ENCODE measurements around the gene SLC2A3. TPM values are rescaled to one million over a fixed set of nuclear protein-coding genes. Genes with fewer than 3 reads are reported as not detected.
"Not testable (repeated sequence)": the region's sequence is repeated elsewhere in the genome, so short reads cannot be mapped to it uniquely, and the experiment has no call there.

The SLC2A3 gene
- total RNA-seq, 4 donors from 2014 or later = 1.9 to 69.3 (median 11.2) TPM

- DNase-seq = peak in 2 of 3 donors; percentile 65
These were observed 29.0 kb downstream of the SLC2A3 start for GRCh38 chr12:7907009-7907408.

GRCh38 chr12:7906303-7906702 lies 29.7 kb downstream of the SLC2A3 start:
- H3K27ac ChIP-seq = not testable (repeated sequence)

More at GRCh38 chr12:7907009-7907408, 29.0 kb downstream of the SLC2A3 start:
- H3K36me3 ChIP-seq = no peaks in the 10 kb centered on the region
- H3K27me3 ChIP-seq = no peaks in the 10 kb centered on the region
- no peaks in the 10 kb centered on the region for H3K9me3 ChIP-seq
- H3K4me1 ChIP-seq = peaks cover 0 to 6% (median 0%) of the 10 kb centered on the region in 4 donors
- no peak overlapping the region for H3K4me3 ChIP-seq
- peak in 4 of 6 experiments; percentile 14 to 59 (median 51) for TF ChIP-seq CTCF (IDR thresholded peaks at IDR 0.05)
- no peak for TF ChIP-seq POLR2A (IDR thresholded peaks at IDR 0.05)
- no peak overlapping the region for H3K27ac ChIP-seq

GRCh38 chr12:7905600-7906125 lies 30.3 kb downstream of the SLC2A3 start:
- H3K4me1 ChIP-seq, H3K27me3 ChIP-seq, H3K36me3 ChIP-seq, DNase-seq, H3K4me3 ChIP-seq, H3K9me3 ChIP-seq, H3K27ac ChIP-seq: not testable (repeated sequence)

More at GRCh38 chr12:7906303-7906702, 29.7 kb downstream of the SLC2A3 start:
- H3K4me3 ChIP-seq, DNase-seq, H3K9me3 ChIP-seq, H3K4me1 ChIP-seq, H3K27me3 ChIP-seq, H3K36me3 ChIP-seq: not testable (repeated sequence)

- H3K4me3 ChIP-seq = no peak overlapping the region
- no peak for DNase-seq
These were observed 30.9 kb downstream of the SLC2A3 start for GRCh38 chr12:7905071-7905470.

GRCh38 chr12:7902416-7902815 lies 33.6 kb downstream of the SLC2A3 start:
- H3K27ac ChIP-seq = not testable (repeated sequence)

More at GRCh38 chr12:7905071-7905470, 30.9 kb downstream of the SLC2A3 start:
- Histone ChIP-seq H3K36me3 (no peaks in the 10 kb centered on the region), H3K27ac (no peak overlapping the region), H3K27me3 (no peaks in the 10 kb centered on the region), H3K9me3 (no peaks in the 10 kb centered on the region), H3K4me1 (peaks cover 0 to 6% (median 0%) of the 10 kb centered on the region in 4 donors)
- TF ChIP-seq CTCF (IDR thresholded peaks at IDR 0.05) (no peak), POLR2A (IDR thresholded peaks at IDR 0.05) (no peak)

GRCh38 chr12:7899755-7900154 lies 36.2 kb downstream of the SLC2A3 start:
- no peaks in the 10 kb centered on the region for H3K36me3 ChIP-seq
- no peaks in the 10 kb centered on the region for H3K9me3 ChIP-seq
- H3K4me1 ChIP-seq = no peaks in the 10 kb centered on the region
- H3K27ac ChIP-seq = no peak overlapping the region
- H3K4me3 ChIP-seq = no peak overlapping the region
- H3K27me3 ChIP-seq = no peaks in the 10 kb centered on the region
- no peak for DNase-seq
- TF ChIP-seq POLR2A (IDR thresholded peaks at IDR 0.05) (no peak), CTCF (IDR thresholded peaks at IDR 0.05) (no peak)

More at GRCh38 chr12:7902416-7902815, 33.6 kb downstream of the SLC2A3 start:
- not testable (repeated sequence) for H3K9me3 ChIP-seq, H3K4me3 ChIP-seq, H3K4me1 ChIP-seq, DNase-seq, H3K36me3 ChIP-seq, H3K27me3 ChIP-seq

GRCh38 chr12:7896726-7897125 lies 39.3 kb downstream of the SLC2A3 start:
- H3K4me1 ChIP-seq, H3K4me3 ChIP-seq, H3K36me3 ChIP-seq, H3K27ac ChIP-seq, H3K9me3 ChIP-seq, H3K27me3 ChIP-seq, DNase-seq: not testable (repeated sequence)

Data from Peyer's patch (tissue), 4 donors.